Activated T-cell treated with anti-CD3 and anti-CD28 coated beads, Interleukin-2, amount 50 U/mL, for 4 hours (primary cell): ENCODE data around the gene PCDHB13. TPM values are rescaled to one million over a fixed set of nuclear protein-coding genes. Genes with fewer than 3 reads are reported as not detected.
A peak's percentile ranks its signal among the peaks of the same experiment; 100 is the strongest.
"Not testable (repeated sequence)": the region's sequence is repeated elsewhere in the genome, so short reads cannot be mapped to it uniquely, and the experiment has no call there.

Experiments used
- ATAC-seq, 2 donors: fragments of 200-7000 bp; cut with Tn5 transposase; one replicate each; pipeline ENCODE4 v1.10.0; 2021
- DNase-seq: peaks from one replicate; pipeline ENCODE4 v3.0.0-alpha.2; 2020
- H3K27me3 Mint-ChIP-seq: one replicate; pipeline ENCODE4 v1.8.0; 2021; ENCODE audit warnings: low read depth, mixed read lengths
- H3K36me3 Mint-ChIP-seq: one replicate; pipeline ENCODE4 v1.8.0; 2022; ENCODE audit warnings: mixed read lengths; ENCODE audit not compliant: insufficient read depth
- H3K4me1 Mint-ChIP-seq: one replicate; pipeline ENCODE4 v1.8.0; 2021; ENCODE audit warnings: low read depth, mixed read lengths
- H3K4me3 Mint-ChIP-seq: one replicate; pipeline ENCODE4 v1.8.0; 2021; ENCODE audit warnings: mild to moderate bottlenecking, moderate library complexity, mixed read lengths
- H3K9me3 Mint-ChIP-seq: one replicate; pipeline ENCODE4 v1.8.0; 2021; ENCODE audit warnings: mixed read lengths
- total RNA-seq, 3 donors: library from RNA; stranded (reverse); gene quantifications; one replicate each; pipeline ENCODE4 v1.2.1, GENCODE V29; 2021

PCDHB13 gene
- total RNA-seq, 3 donors from 2014 or later = 0.08 to 0.16 (median 0.10) TPM

DNA sequence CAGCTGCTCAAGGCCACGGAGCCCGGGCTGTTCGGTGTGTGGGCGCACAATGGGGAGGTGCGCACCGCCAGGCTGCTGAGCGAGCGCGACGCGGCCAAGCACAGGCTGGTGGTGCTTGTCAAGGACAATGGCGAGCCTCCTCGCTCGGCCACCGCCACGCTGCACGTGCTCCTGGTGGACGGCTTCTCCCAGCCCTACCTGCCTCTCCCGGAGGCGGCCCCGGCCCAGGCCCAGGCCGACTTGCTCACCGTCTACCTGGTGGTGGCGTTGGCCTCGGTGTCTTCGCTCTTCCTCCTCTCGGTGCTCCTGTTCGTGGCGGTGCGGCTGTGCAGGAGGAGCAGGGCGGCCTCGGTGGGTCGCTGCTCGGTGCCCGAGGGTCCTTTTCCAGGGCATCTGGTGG, 24.6 kb upstream of the PCDHB13 start:
- H3K4me3 Mint-ChIP-seq, H3K36me3 Mint-ChIP-seq, H3K4me1 Mint-ChIP-seq, ATAC-seq, DNase-seq: not testable (repeated sequence)
- Mint-ChIP-seq H3K27me3 (peaks cover 61% of the 10 kb centered on the region), H3K9me3 (peaks cover 10% of the 10 kb centered on the region)

DNA sequence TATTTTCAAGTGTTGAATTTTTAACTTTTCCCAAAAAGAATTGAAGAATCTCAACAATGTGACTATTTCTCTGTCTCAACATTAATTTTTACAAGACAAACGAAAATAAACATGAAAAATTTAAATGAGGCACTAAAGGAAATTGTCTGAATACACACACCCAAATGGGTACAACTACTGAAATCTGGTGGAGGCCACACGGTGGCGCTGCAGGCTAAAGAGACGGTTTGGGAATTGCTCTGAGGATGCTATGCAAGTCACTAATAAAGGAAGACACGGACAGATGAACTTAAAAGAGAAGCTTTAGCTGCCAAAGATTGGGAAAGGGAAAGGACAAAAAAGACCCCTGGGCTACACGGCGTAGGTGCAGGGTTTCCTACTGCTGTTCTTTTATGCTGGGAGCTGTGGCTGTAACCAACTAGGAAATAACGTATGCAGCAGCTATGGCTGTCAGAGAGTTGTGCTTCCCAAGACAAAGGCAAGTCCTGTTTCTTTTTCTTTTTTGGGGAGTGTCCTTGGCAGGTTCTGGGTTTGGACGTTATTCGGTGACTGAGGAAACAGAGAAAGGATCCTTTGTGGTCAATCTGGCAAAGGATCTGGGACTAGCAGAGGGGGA, 21.5 kb upstream of the PCDHB13 start, which contains the start of gene PCDHB10:
TSS of gene PCDHB10 (plus strand) at position 244 of the 616 bp plus-strand sequence. CDS start at position 444, 200 bp downstream.
- Mint-ChIP-seq H3K4me1 (no peaks in the 10 kb centered on the region), H3K36me3 (peaks cover 3% of the 10 kb centered on the region), H3K9me3 (peaks cover 21% of the 10 kb centered on the region), H3K4me3 (no peak within 1 kb of the TSS), H3K27me3 (peaks cover 44% of the 10 kb centered on the region)
- no peak for DNase-seq
- ATAC-seq = no peak

DNA sequence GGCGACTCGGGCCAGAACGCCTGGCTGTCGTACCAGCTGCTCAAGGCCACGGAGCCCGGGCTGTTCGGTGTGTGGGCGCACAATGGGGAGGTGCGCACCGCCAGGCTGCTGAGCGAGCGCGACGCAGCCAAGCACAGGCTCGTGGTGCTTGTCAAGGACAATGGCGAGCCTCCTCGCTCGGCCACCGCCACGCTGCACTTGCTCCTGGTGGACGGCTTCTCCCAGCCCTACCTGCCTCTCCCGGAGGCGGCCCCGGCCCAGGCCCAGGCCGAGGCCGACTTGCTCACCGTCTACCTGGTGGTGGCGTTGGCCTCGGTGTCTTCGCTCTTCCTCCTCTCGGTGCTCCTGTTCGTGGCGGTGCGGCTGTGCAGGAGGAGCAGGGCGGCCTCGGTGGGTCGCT, 19.4 kb upstream of the PCDHB13 start:
- Mint-ChIP-seq H3K9me3 (peaks cover 36% of the 10 kb centered on the region), H3K27me3 (peaks cover 45% of the 10 kb centered on the region)
- DNase-seq, ATAC-seq, H3K4me1 Mint-ChIP-seq, H3K36me3 Mint-ChIP-seq, H3K4me3 Mint-ChIP-seq: not testable (repeated sequence)

DNA sequence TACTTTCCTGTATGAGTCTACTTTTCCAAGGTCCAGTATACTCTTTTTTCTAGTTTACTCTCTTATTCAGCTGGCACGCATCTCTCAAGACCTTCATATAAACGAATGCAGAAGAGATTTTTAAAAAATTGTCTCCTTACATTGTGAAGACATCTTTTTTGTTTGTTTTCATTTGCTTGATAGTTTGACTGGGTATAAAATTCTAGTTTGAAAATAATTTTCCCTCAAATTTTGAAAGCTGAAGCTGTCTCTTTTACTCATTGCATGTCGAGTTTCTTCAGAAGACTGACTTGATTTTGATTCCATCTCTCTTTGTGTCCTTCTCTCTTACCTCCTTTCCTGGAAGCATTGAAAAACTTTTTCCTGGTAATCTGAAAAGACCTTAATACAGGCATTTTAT, 17.4 kb upstream of the PCDHB13 start:
- no peak for DNase-seq
- Mint-ChIP-seq H3K27me3 (peaks cover 48% of the 10 kb centered on the region), H3K36me3 (peaks cover 1% of the 10 kb centered on the region), H3K4me1 (no peaks in the 10 kb centered on the region), H3K9me3 (peaks cover 45% of the 10 kb centered on the region), H3K4me3 (no peak overlapping the region)
- ATAC-seq = no peak

DNA sequence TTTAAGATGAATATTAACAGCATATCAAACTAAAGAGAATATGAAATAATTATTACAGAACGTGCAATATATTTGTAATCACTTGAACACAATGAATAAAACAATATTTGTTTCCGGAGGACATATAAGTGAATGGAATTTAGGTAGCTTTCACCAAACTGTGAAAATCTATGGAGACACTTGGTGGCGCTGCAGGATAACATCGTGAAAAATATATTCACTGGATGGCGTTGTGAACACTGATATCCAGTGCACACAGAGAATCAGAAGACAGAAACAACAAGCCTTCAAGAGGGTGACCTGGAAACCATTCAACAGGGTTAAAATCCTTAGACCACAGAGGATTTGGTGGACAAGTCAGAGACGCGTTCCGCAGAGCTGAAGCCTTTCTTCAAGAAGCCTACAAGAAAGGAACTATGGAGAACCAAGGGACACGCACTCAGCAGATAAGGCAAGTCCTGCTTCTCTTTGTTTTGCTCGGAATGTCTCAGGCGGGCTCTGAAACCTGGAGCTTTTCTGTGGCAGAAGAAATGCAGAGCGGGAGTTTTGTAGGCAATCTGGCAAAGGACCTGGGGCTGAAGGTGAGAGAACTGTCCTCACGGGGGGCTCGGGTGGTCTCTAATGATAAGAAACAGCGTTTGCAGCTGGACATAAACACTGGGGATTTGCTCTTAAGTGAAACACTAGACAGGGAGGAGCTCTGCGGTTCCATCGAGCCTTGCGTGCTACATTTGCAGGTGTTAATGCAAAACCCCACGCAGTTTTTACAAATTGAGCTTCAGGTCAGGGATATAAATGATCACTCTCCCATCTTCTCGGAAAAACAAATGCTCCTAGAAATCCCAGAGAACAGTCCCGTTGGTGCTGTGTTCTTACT, 14.1 kb upstream of the PCDHB13 start, which contains the start of gene PCDHB11:
TSS of gene PCDHB11 (plus strand) at position 269 of the 877 bp plus-strand sequence. CDS start at position 417, 148 bp downstream.
- H3K9me3 Mint-ChIP-seq = peaks cover 48% of the 10 kb centered on the region
- H3K27me3 Mint-ChIP-seq = peaks cover 47% of the 10 kb centered on the region
- no peak within 1 kb of the TSS for H3K4me3 Mint-ChIP-seq
- peaks cover 1% of the 10 kb centered on the region for H3K36me3 Mint-ChIP-seq
- ATAC-seq (no peak), DNase-seq (no peak)
- no peaks in the 10 kb centered on the region for H3K4me1 Mint-ChIP-seq

DNA sequence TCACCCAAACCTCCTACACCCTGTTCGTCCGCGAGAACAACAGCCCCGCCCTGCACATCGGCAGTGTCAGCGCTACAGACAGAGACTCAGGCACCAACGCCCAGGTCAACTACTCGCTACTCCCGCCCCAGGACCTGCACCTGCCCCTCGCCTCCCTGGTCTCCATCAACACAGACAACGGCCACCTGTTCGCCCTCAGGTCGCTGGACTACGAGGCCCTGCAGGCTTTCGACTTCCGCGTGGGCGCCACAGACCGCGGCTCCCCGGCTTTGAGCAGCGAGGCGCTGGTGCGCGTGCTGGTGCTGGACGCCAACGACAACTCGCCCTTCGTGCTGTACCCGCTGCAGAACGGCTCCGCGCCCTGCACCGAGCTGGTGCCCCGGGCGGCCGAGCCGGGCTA, 12.6 kb upstream of the PCDHB13 start:
- H3K4me3 Mint-ChIP-seq, DNase-seq, H3K4me1 Mint-ChIP-seq, ATAC-seq, H3K36me3 Mint-ChIP-seq: not testable (repeated sequence)
- H3K27me3 Mint-ChIP-seq = peaks cover 47% of the 10 kb centered on the region
- H3K9me3 Mint-ChIP-seq = peaks cover 41% of the 10 kb centered on the region

DNA sequence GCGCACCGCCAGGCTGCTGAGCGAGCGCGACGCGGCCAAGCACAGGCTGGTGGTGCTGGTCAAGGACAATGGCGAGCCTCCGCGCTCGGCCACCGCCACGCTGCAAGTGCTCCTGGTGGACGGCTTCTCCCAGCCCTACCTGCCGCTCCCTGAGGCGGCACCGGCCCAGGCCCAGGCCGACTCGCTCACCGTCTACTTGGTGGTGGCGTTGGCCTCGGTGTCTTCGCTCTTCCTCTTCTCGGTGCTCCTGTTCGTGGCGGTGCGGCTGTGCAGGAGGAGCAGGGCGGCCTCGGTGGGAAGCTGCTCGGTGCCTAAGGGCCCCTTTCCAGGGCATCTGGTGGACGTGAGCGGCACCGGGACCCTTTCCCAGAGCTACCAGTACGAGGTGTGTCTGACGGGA, 12.1 kb upstream of the PCDHB13 start:
- not testable (repeated sequence) for ATAC-seq, DNase-seq, H3K36me3 Mint-ChIP-seq, H3K4me3 Mint-ChIP-seq, H3K4me1 Mint-ChIP-seq
- H3K27me3 Mint-ChIP-seq = peaks cover 50% of the 10 kb centered on the region
- H3K9me3 Mint-ChIP-seq = peaks cover 36% of the 10 kb centered on the region

DNA sequence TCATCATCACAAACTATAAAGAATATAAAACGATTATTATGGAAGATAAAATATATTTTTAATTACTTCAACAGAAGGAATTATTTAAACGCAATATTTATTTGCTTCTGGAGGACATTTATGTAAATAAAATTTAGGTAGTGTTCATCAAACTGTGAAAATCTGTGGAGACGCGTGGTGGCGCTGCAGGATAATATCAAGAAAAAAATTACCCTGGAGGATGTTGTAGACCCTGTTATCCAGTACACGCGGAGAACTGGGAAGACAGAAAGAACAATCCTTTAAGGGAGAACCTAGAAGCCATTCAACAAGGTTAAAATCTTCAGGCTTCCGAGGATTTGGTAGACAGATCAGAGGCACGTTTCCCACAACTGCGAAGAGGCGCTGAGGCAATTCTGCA, 5.2 kb upstream of the PCDHB13 start, which contains the start of gene PCDHB12:
TSS of gene PCDHB12 (plus strand) at position 242 of the 400 bp plus-strand sequence. CDS start 189 bp downstream, outside the sequence.
- DNase-seq (no peak), ATAC-seq (no peak)
- no peaks in the 10 kb centered on the region for H3K4me1 Mint-ChIP-seq
- no peak within 1 kb of the TSS for H3K4me3 Mint-ChIP-seq
- peaks cover 54% of the 10 kb centered on the region for H3K27me3 Mint-ChIP-seq
- H3K9me3 Mint-ChIP-seq = peaks cover 11% of the 10 kb centered on the region
- H3K36me3 Mint-ChIP-seq = peaks cover 2% of the 10 kb centered on the region

DNA sequence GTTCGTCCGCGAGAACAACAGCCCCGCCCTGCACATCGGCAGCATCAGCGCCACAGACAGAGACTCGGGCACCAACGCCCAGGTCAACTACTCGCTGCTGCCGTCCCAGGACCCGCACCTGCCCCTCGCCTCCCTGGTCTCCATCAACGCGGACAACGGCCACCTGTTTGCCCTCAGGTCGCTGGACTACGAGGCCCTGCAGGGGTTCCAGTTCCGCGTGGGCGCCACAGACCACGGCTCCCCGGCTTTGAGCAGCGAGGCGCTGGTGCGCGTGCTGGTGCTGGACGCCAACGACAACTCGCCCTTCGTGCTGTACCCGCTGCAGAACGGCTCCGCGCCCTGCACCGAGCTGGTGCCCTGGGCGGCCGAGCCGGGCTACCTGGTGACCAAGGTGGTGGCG, 3.4 kb upstream of the PCDHB13 start:
- peaks cover 15% of the 10 kb centered on the region for H3K9me3 Mint-ChIP-seq
- DNase-seq, H3K4me1 Mint-ChIP-seq, ATAC-seq, H3K4me3 Mint-ChIP-seq, H3K36me3 Mint-ChIP-seq: not testable (repeated sequence)
- H3K27me3 Mint-ChIP-seq = peaks cover 63% of the 10 kb centered on the region

DNA sequence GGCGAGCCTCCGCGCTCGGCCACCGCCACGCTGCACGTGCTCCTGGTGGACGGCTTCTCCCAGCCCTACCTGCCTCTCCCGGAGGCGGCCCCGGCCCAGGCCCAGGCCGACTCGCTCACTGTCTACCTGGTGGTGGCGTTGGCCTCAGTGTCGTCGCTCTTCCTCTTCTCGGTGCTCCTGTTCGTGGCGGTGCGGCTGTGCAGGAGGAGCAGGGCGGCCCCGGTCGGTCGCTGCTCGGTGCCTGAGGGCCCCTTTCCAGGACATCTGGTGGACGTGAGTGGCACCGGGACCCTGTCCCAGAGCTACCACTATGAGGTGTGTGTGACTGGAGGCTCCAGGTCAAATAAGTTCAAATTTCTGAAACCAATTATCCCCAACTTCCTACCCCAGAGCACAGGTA, 2.9 kb upstream of the PCDHB13 start:
- not testable (repeated sequence) for H3K4me3 Mint-ChIP-seq, H3K36me3 Mint-ChIP-seq, ATAC-seq, DNase-seq, H3K4me1 Mint-ChIP-seq
- Mint-ChIP-seq H3K27me3 (peaks cover 64% of the 10 kb centered on the region), H3K9me3 (peaks cover 15% of the 10 kb centered on the region)

DNA sequence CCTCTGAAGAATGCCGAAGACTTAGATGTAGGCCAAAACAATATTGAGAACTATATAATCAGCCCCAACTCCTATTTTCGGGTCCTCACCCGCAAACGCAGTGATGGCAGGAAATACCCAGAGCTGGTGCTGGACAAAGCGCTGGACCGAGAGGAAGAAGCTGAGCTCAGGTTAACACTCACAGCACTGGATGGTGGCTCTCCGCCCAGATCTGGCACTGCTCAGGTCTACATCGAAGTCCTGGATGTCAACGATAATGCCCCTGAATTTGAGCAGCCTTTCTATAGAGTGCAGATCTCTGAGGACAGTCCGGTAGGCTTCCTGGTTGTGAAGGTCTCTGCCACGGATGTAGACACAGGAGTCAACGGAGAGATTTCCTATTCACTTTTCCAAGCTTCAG, 864 bp downstream of the PCDHB13 start:
- not testable (repeated sequence) for ATAC-seq, DNase-seq, H3K36me3 Mint-ChIP-seq, H3K4me3 Mint-ChIP-seq, H3K4me1 Mint-ChIP-seq
- peaks cover 57% of the 10 kb centered on the region for H3K27me3 Mint-ChIP-seq
- peaks cover 24% of the 10 kb centered on the region for H3K9me3 Mint-ChIP-seq

DNA sequence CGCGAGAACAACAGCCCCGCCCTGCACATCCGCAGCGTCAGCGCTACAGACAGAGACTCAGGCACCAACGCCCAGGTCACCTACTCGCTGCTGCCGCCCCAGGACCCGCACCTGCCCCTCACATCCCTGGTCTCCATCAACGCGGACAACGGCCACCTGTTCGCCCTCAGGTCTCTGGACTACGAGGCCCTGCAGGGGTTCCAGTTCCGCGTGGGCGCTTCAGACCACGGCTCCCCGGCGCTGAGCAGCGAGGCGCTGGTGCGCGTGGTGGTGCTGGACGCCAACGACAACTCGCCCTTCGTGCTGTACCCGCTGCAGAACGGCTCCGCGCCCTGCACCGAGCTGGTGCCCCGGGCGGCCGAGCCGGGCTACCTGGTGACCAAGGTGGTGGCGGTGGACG, 1.8 kb downstream of the PCDHB13 start:
- not testable (repeated sequence) for H3K4me3 Mint-ChIP-seq, ATAC-seq, DNase-seq, H3K36me3 Mint-ChIP-seq, H3K4me1 Mint-ChIP-seq
- Mint-ChIP-seq H3K9me3 (peaks cover 25% of the 10 kb centered on the region), H3K27me3 (peaks cover 54% of the 10 kb centered on the region)

DNA sequence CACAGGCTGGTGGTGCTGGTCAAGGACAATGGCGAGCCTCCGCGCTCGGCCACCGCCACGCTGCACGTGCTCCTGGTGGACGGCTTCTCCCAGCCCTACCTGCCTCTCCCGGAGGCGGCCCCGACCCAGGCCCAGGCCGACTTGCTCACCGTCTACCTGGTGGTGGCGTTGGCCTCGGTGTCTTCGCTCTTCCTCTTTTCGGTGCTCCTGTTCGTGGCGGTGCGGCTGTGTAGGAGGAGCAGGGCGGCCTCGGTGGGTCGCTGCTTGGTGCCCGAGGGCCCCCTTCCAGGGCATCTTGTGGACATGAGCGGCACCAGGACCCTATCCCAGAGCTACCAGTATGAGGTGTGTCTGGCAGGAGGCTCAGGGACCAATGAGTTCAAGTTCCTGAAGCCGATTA, 2.3 kb downstream of the PCDHB13 start:
- H3K4me1 Mint-ChIP-seq, H3K36me3 Mint-ChIP-seq, ATAC-seq, DNase-seq, H3K4me3 Mint-ChIP-seq: not testable (repeated sequence)
- H3K27me3 Mint-ChIP-seq = peaks cover 51% of the 10 kb centered on the region
- peaks cover 22% of the 10 kb centered on the region for H3K9me3 Mint-ChIP-seq

DNA sequence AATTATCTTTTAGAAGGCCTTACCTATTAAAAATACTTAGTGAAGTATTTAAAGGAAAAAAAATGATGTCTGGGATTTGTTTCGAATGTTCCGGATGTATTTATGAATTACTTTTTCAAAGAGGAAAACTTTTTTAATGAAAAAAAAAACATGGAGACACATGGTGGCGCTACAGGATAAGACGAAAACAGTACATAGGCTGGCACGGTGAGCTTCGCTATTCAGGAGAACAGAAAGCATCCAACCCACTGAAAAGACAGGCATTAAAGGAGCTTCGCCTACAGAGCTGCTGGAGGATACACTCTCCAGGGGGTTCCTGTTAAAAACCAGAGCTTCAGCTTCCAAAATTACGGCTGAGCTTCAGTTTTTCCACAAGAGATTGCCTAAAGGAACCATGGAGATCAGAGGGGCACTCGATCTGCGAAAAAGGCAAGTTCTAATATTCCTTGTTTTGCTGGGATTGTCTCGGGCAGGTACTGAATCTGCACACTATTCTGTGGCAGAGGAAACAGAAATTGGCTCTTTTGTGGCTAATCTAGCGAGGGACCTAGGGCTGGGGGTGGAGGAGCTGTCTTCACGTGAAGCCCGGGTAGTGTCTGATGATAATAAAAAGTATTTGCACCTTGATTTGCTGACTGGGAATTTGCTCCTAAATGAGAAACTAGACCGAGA, 9.5 kb downstream of the PCDHB13 start, which contains the start of gene PCDHB14:
TSS of gene PCDHB14 (plus strand) at position 232 of the 672 bp plus-strand sequence. CDS start at position 395, 163 bp downstream.
- Mint-ChIP-seq H3K4me3 (peak within 1 kb of the TSS; percentile 41), H3K4me1 (peaks cover 3% of the 10 kb centered on the region), H3K27me3 (peaks cover 47% of the 10 kb centered on the region), H3K9me3 (peaks cover 24% of the 10 kb centered on the region), H3K36me3 (no peaks in the 10 kb centered on the region)
- ATAC-seq (no peak), DNase-seq (no peak)
